HCT116 (cell line): Measurements from ENCODE around the gene DCP1A. TPM values are rescaled to one million over a fixed set of nuclear protein-coding genes. Genes with fewer than 3 reads are reported as not detected.
"Not testable (repeated sequence)": the region's sequence is repeated elsewhere in the genome, so short reads cannot be mapped to it uniquely, and the experiment has no call there.

ENCODE experiments used
- ATAC-seq: fragments of 200-7000 bp; cut with Tn5 transposase; 2 replicates; pipeline ENCODE4 v1.9.1; 2020; ENCODE audit warnings: mild to moderate bottlenecking, moderate library complexity
- BruUV-seq: library from RNA; stranded (reverse); fragments of 400-500 nt; replicated peaks from 2 replicates; lab custom pipeline; 2021; lab: Mats Ljungman, UMichigan
- CTCF ChIA-PET: fragments of 300-600 bp; sonication (Branson Sonifier 250); formaldehyde crosslinking; loops from one replicate; lab custom pipeline; 2021; ENCODE audit warnings: antibody characterized with exemption; lab: Charles Lee
- POLR2A ChIA-PET: fragments of 300-600, 350-600 bp; sonication (Branson Sonifier 250); formaldehyde crosslinking; loops from one replicate; lab custom pipeline; 2021; ENCODE audit warnings: antibody characterized with exemption; lab: Charles Lee
- RAD21 ChIA-PET, 2 experiments: fragments of 300-600 bp; sonication (Branson Sonifier 250); formaldehyde crosslinking; loops; one replicate each; lab custom pipeline; 2023; ENCODE audit warnings: low total read pairs in 2 of 2; ENCODE audit not compliant: uncharacterized antibody in 2 of 2, unreplicated experiment in 2 of 2, low non-redundant PET in 1 of 2; lab: Charles Lee
- DNase-seq: peaks from one replicate; pipeline ENCODE4 v3.0.0-alpha.2; 2010; ENCODE audit warnings: low read depth, low spot score
- H2AFZ ChIP-seq: fragments of 200-600 bp; shearing (Covaris generic), sonication (generic); 2 replicates; pipeline ENCODE4 v1.6.1; 2017; ENCODE audit warnings: low read depth, mixed run types, mixed read lengths, antibody characterized with exemption, low read length; ENCODE audit not compliant: poor library complexity, severe bottlenecking
- H3K27ac ChIP-seq: 2 replicates; pipeline ENCODE4 v1.5.1; 2012; ENCODE audit warnings: low read depth, low read length
- H3K27me3 ChIP-seq: fragments of 200-600 bp; sonication (generic); 2 replicates; pipeline ENCODE4 v1.6.1; 2016; ENCODE audit warnings: mixed run types, low read length, mixed read lengths; ENCODE audit not compliant: insufficient read depth
- H3K36me3 ChIP-seq, 2 experiments: fragments of 200-500 bp in 1 of 2; fragments of 200-600 bp in 1 of 2; sonication (Bioruptor generic) in 1 of 2; sonication (generic) in 1 of 2; 2 replicates each; pipeline versions ENCODE4 v1.5.1 to v1.6.1; 2014 to 2016; ENCODE audit warnings: low read length in 2 of 2, inconsistent platforms in 1 of 2, mixed read lengths in 1 of 2, mixed run types in 1 of 2; ENCODE audit not compliant: insufficient read depth in 2 of 2, control insufficient read depth in 1 of 2
- H3K4me1 ChIP-seq, 2 experiments: fragments of 200-600 bp in 1 of 2; sonication (generic) in 1 of 2; 2 replicates each; pipeline versions ENCODE4 v1.5.1 to v1.6.1; 2012 to 2017; ENCODE audit warnings: low read length in 2 of 2, inconsistent platforms in 1 of 2, mild to moderate bottlenecking in 1 of 2, mixed read lengths in 1 of 2, mixed run types in 1 of 2, moderate library complexity in 1 of 2; ENCODE audit not compliant: insufficient read depth in 2 of 2, control insufficient read depth in 1 of 2
- H3K4me2 ChIP-seq: fragments of 200-600 bp; sonication (generic); 2 replicates; pipeline ENCODE4 v1.6.1; 2017; ENCODE audit warnings: mixed run types, low read length, mixed read lengths
- H3K4me3 ChIP-seq, 2 experiments: fragments of 200-600 bp in 1 of 2; sonication (generic) in 1 of 2; replicated peaks in 1 of 2; 2 replicates each; pipeline ENCODE4 v1.5.1; 2011 to 2016; ENCODE audit warnings: low read length in 2 of 2, control low read depth in 1 of 2, low read depth in 1 of 2, mild to moderate bottlenecking in 1 of 2, mixed read lengths in 1 of 2, mixed run types in 1 of 2
- H3K79me2 ChIP-seq: fragments of 200-600 bp; sonication (generic); 2 replicates; pipeline ENCODE4 v1.6.1; 2017; ENCODE audit warnings: mild to moderate bottlenecking, mixed run types, low read length, moderate library complexity, mixed read lengths; ENCODE audit not compliant: insufficient read depth
- H3K9ac ChIP-seq: fragments of 200-600 bp; sonication (generic); 2 replicates; pipeline ENCODE4 v1.6.1; 2016; ENCODE audit warnings: low read length, mixed read lengths
- H3K9me2 ChIP-seq: fragments of 200-600 bp; sonication (generic), shearing (Covaris generic); 2 replicates; pipeline ENCODE4 v1.6.1; 2017; ENCODE audit warnings: mixed run types, mild to moderate bottlenecking, moderate library complexity; ENCODE audit not compliant: insufficient read depth
- H3K9me3 ChIP-seq, 2 experiments: fragments of 200-500 bp in 1 of 2; fragments of 200-600 bp in 1 of 2; sonication (Bioruptor generic) in 1 of 2; sonication (generic) in 1 of 2; 2 replicates each; pipeline ENCODE4 v1.6.1; 2014 to 2017; ENCODE audit warnings: low read length in 2 of 2, mixed read lengths in 2 of 2, inconsistent platforms in 1 of 2, low read depth in 1 of 2, mild to moderate bottlenecking in 1 of 2, mixed run types in 1 of 2, moderate library complexity in 1 of 2; ENCODE audit not compliant: control insufficient read depth in 1 of 2, insufficient read depth in 1 of 2
- H4K20me1 ChIP-seq: fragments of 200-600 bp; sonication (generic), shearing (Covaris generic); 2 replicates; pipeline ENCODE4 v1.6.1; 2017; ENCODE audit warnings: mixed run types, mild to moderate bottlenecking, moderate library complexity; ENCODE audit not compliant: insufficient read depth
- CBX3 ChIP-seq: IDR thresholded peaks from 2 replicates; pipeline ENCODE4 v1.6.1; 2012; ENCODE audit warnings: low read depth
- CEBPB ChIP-seq: IDR thresholded peaks from 2 replicates; pipeline ENCODE4 v1.6.1; 2012; ENCODE audit warnings: low read depth
- ELF1 ChIP-seq: IDR thresholded peaks from 2 replicates; pipeline ENCODE4 v1.6.1; 2012; ENCODE audit warnings: low read depth, borderline replicate concordance
- FOSL1 ChIP-seq: IDR thresholded peaks from 2 replicates; pipeline ENCODE4 v1.6.1; 2012; ENCODE audit warnings: low read depth
- JUND ChIP-seq: IDR thresholded peaks from 2 replicates; pipeline ENCODE4 v1.6.1; 2012
- POLR2A ChIP-seq: IDR thresholded peaks from 2 replicates; pipeline ENCODE4 v1.7.0; 2011; ENCODE audit warnings: borderline replicate concordance; ENCODE audit not compliant: insufficient read depth, insufficient read length; ENCODE audit errors: extremely low read depth
- SIN3A ChIP-seq: IDR thresholded peaks from 2 replicates; pipeline ENCODE4 v1.6.1; 2012; ENCODE audit warnings: low read depth
- SRF ChIP-seq: IDR thresholded peaks from 2 replicates; pipeline ENCODE4 v1.6.1; 2012; ENCODE audit warnings: low read depth
- TCF7L2 ChIP-seq: IDR thresholded peaks from 2 replicates; pipeline ENCODE4 v1.7.0; 2011; ENCODE audit warnings: borderline replicate concordance, inconsistent platforms; ENCODE audit not compliant: insufficient read depth, insufficient read length; ENCODE audit errors: extremely low read depth
- ZNF274 ChIP-seq: fragments of 200-500 bp; sonication (Bioruptor generic); IDR thresholded peaks from 2 replicates; pipeline ENCODE4 v1.6.1; 2014; ENCODE audit warnings: mild to moderate bottlenecking, low read depth, low read length, inconsistent platforms
- intact Hi-C: fragments of 100-400 bp; cut with micrococcal nuclease; formaldehyde crosslinking; loops from 2 replicates; pipeline ENCODE4 v1.10.0; 2022
- total RNA-seq: library from RNA; stranded (reverse); gene quantifications from one replicate; pipeline ENCODE4 v1.2.1, GENCODE V29; 2021; ENCODE audit not compliant: unreplicated experiment
- TF ChIP-seq, protein P1 (sequence below): IDR thresholded peaks from 2 replicates; pipeline ENCODE4 v1.6.1; 2012

DCP1A gene
- total RNA-seq, 1 experiment from 2014 or later: 33.2 TPM

DNA sequence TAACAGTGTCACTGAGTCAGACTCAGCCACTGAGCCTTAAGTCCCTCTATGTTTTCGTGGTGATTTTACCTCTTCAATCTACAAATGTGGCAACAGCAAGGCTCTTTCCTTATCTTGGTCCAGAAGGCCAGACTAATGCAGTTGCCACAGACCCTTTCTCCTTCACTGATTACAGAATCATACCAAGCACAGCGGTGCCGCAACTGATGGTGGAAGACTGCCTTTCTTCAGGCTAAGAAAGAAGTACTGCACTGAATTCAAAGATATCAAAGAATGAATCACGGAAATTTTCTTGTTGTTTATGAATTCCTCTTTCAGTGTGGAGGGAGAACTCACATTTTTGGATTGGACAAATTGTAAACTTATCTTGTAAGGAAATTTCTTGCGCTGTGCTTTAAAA is 18.6 kb downstream of the DCP1A start:
- H3K36me3 ChIP-seq: peaks cover 2 to 8% of the 10 kb centered on the region in 2 experiments; a peak in 2 of 4 replicates
- H4K20me1 ChIP-seq: no peaks in the 10 kb centered on the region
- ChIA-PET POLR2A (no interaction called here), RAD21 (no interaction called here), CTCF (no interaction called here)
- no peaks in the 10 kb centered on the region for H3K9me3 ChIP-seq
- H3K27ac ChIP-seq: no peak overlapping the region
- TF ChIP-seq ELF1 (no peak), TCF7L2 (no peak), POLR2A (no peak), CEBPB (no peak), FOSL1 (no peak), SIN3A (no peak), ZNF274 (no peak), CBX3 (no peak), JUND (no peak), SRF (no peak)
- TF ChIP-seq, protein P1, sequence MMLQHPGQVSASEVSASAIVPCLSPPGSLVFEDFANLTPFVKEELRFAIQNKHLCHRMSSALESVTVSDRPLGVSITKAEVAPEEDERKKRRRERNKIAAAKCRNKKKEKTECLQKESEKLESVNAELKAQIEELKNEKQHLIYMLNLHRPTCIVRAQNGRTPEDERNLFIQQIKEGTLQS: no peak
- H2AFZ ChIP-seq: no peak overlapping the region
- ATAC-seq: no peak
- no peaks in the 10 kb centered on the region for H3K4me1 ChIP-seq
- H3K9ac ChIP-seq: no peak overlapping the region
- intact Hi-C loops: no loop called here
- H3K9me2 ChIP-seq: no peaks in the 10 kb centered on the region
- no peak for DNase-seq
- no peak overlapping the region for H3K4me3 ChIP-seq
- no TSS peak for BruUV-seq
- no peak overlapping the region for H3K4me2 ChIP-seq
- peaks cover 64% of the 10 kb centered on the region for H3K79me2 ChIP-seq
- H3K27me3 ChIP-seq: no peaks in the 10 kb centered on the region

DNA sequence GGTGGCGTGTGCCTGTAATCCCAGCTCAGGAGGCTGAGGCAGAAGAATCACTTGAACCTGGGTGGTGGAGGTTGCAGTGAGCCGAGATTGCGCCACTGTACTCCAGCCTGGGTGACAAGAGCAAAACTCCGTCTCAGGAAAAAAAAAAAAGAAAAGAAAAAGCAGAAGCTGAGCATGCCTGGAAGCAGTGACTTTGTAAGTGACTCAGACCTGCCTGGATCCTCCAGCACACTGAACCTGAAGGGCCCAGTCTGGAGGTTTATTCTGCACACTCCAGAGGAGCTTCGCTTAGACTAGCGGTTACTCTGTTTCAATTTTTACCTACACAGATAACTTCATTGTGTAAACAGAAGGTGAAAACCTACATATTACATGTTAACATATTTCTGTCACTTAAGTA is 19.4 kb downstream of the DCP1A start:
- peaks cover 70% of the 10 kb centered on the region for H3K79me2 ChIP-seq
- H4K20me1 ChIP-seq, H3K36me3 ChIP-seq, H3K4me2 ChIP-seq, H3K27ac ChIP-seq, H2AFZ ChIP-seq, BruUV-seq, H3K9me2 ChIP-seq, H3K4me1 ChIP-seq, POLR2A ChIA-PET, DNase-seq, H3K4me3 ChIP-seq, intact Hi-C loops, H3K9ac ChIP-seq, ATAC-seq, H3K9me3 ChIP-seq, H3K27me3 ChIP-seq, RAD21 ChIA-PET, CTCF ChIA-PET: not testable (repeated sequence)
